Astrocyte (in vitro differentiated cells and primary cell): ENCODE measurements around the gene MDFI. TPM values are rescaled to one million over a fixed set of nuclear protein-coding genes. Genes with fewer than 3 reads are reported as not detected.

Experiments
- DNase-seq: peaks from one replicate; pipeline ENCODE4 v3.0.0-alpha.2; 2010; ENCODE audit warnings: low read depth
- FAIRE-seq: peaks from 2 replicates; lab custom pipeline; 2011; peaks lifted over from hg19 to GRCh38; lab: Jason Lieb, UNC
- H2AFZ ChIP-seq: 2 replicates; pipeline ENCODE4 v1.6.0; 2012; ENCODE audit warnings: low read depth, low read length, inconsistent platforms
- H3K27ac ChIP-seq: 2 replicates; pipeline ENCODE4 v1.5.1; 2011; ENCODE audit warnings: low read depth, low read length, inconsistent platforms
- H3K27me3 ChIP-seq: 2 replicates; pipeline ENCODE4 v1.6.0; 2011; ENCODE audit warnings: low read length, inconsistent platforms; ENCODE audit not compliant: insufficient read depth
- H3K36me3 ChIP-seq: 2 replicates; pipeline ENCODE4 v1.5.1; 2011; ENCODE audit warnings: low read length, inconsistent platforms; ENCODE audit not compliant: insufficient read depth
- H3K4me1 ChIP-seq: 2 replicates; pipeline ENCODE4 v1.5.1; 2011; ENCODE audit warnings: low read length, inconsistent platforms; ENCODE audit not compliant: insufficient read depth
- H3K4me2 ChIP-seq: 2 replicates; pipeline ENCODE4 v1.6.0; 2012; ENCODE audit warnings: low read length, inconsistent platforms
- H3K4me3 ChIP-seq: 2 replicates; pipeline ENCODE4 v1.5.1; 2011; ENCODE audit warnings: low read depth, mild to moderate bottlenecking, low read length, inconsistent platforms; ENCODE audit not compliant: insufficient read depth
- H3K79me2 ChIP-seq: 2 replicates; pipeline ENCODE4 v1.6.0; 2012; ENCODE audit warnings: mild to moderate bottlenecking, low read length, inconsistent platforms; ENCODE audit not compliant: insufficient read depth
- H3K9ac ChIP-seq: 2 replicates; pipeline ENCODE4 v1.6.0; 2012; ENCODE audit warnings: mild to moderate bottlenecking, low read length, inconsistent platforms
- H3K9me3 ChIP-seq: 2 replicates; pipeline ENCODE4 v1.5.1; 2012; ENCODE audit warnings: low read depth, mild to moderate bottlenecking, low read length, inconsistent platforms; ENCODE audit not compliant: insufficient read depth
- H4K20me1 ChIP-seq: 2 replicates; pipeline ENCODE4 v1.6.0; 2012; ENCODE audit warnings: low read length, inconsistent platforms; ENCODE audit not compliant: insufficient read depth
- H3K27ac Mint-ChIP-seq: one replicate; pipeline ENCODE4 v1.8.0; 2021; ENCODE audit warnings: mild to moderate bottlenecking, mixed read lengths; ENCODE audit not compliant: unreplicated experiment
- H3K27me3 Mint-ChIP-seq: one replicate; pipeline ENCODE4 v1.8.0; 2021; ENCODE audit warnings: low read depth, mixed read lengths; ENCODE audit not compliant: unreplicated experiment
- H3K36me3 Mint-ChIP-seq: one replicate; pipeline ENCODE4 v1.8.0; 2021; ENCODE audit warnings: low read depth, mixed read lengths; ENCODE audit not compliant: unreplicated experiment
- H3K4me1 Mint-ChIP-seq: one replicate; pipeline ENCODE4 v1.8.0; 2021; ENCODE audit warnings: low read depth, mixed read lengths; ENCODE audit not compliant: unreplicated experiment
- H3K4me3 Mint-ChIP-seq: one replicate; pipeline ENCODE4 v1.8.0; 2021; ENCODE audit warnings: mild to moderate bottlenecking, moderate library complexity, mixed read lengths; ENCODE audit not compliant: unreplicated experiment
- H3K9me3 Mint-ChIP-seq: one replicate; pipeline ENCODE4 v1.8.0; 2021; ENCODE audit warnings: mild to moderate bottlenecking, mixed read lengths; ENCODE audit not compliant: unreplicated experiment
- CTCF ChIP-seq: IDR thresholded peaks from 2 replicates; pipeline ENCODE4 v1.5.1; 2011; ENCODE audit warnings: low read depth, mild to moderate bottlenecking, inconsistent platforms, low read length, moderate library complexity; ENCODE audit not compliant: insufficient read depth
- EZH2 ChIP-seq: IDR thresholded peaks from 2 replicates; pipeline ENCODE4 v1.6.1; 2012; ENCODE audit warnings: mild to moderate bottlenecking, low read length, inconsistent platforms; ENCODE audit not compliant: insufficient read depth
- total RNA-seq: library from RNA; stranded (reverse); gene quantifications from 2 replicates; pipeline ENCODE4 v1.2.1, GENCODE V29; 2021

Gene MDFI
- total RNA-seq, 1 donor from 2014 or later: 144 TPM

- Mint-ChIP-seq H3K4me3 (no peak overlapping the region), H3K27ac (peak overlapping the region; percentile 53), H3K4me1 (peaks cover 68% of the 10 kb centered on the region), H3K36me3 (peaks cover 26% of the 10 kb centered on the region), H3K27me3 (no peaks in the 10 kb centered on the region), H3K9me3 (no peaks in the 10 kb centered on the region)
- no peak overlapping the region for H3K27ac ChIP-seq
- peaks cover 21% of the 10 kb centered on the region for H3K4me1 ChIP-seq
- H3K36me3 ChIP-seq: peaks cover 5% of the 10 kb centered on the region
- H4K20me1 ChIP-seq: peaks cover 93% of the 10 kb centered on the region
- FAIRE-seq (no peak), DNase-seq (no peak)
- H3K4me2 ChIP-seq: no peak overlapping the region
- TF ChIP-seq CTCF: no peak
- no peak for TF ChIP-seq EZH2
- peaks cover 26% of the 10 kb centered on the region for H3K79me2 ChIP-seq
- no peak overlapping the region for H3K9ac ChIP-seq
- no peaks in the 10 kb centered on the region for H3K27me3 ChIP-seq
- no peaks in the 10 kb centered on the region for H3K9me3 ChIP-seq
- H2AFZ ChIP-seq: no peak overlapping the region
- no peak overlapping the region for H3K4me3 ChIP-seq
Measured at GRCh38 chr6:41643899-41644269, 5.6 kb downstream of the MDFI start.

- Mint-ChIP-seq H3K4me1 (peaks cover 67% of the 10 kb centered on the region), H3K36me3 (peaks cover 30% of the 10 kb centered on the region), H3K27me3 (no peaks in the 10 kb centered on the region), H3K9me3 (no peaks in the 10 kb centered on the region), H3K27ac (peak overlapping the region; percentile 53), H3K4me3 (peak overlapping the region; percentile 73)
- peaks cover 16% of the 10 kb centered on the region for H3K4me1 ChIP-seq
- FAIRE-seq (no peak), DNase-seq (no peak)
- H3K9me3 ChIP-seq: no peaks in the 10 kb centered on the region
- H3K4me2 ChIP-seq: peak overlapping the region; percentile 7
- no peak overlapping the region for H3K9ac ChIP-seq
- H3K79me2 ChIP-seq: peaks cover 21% of the 10 kb centered on the region
- no peaks in the 10 kb centered on the region for H3K27me3 ChIP-seq
- no peak overlapping the region for H3K27ac ChIP-seq
- no peak for TF ChIP-seq CTCF
- no peak for TF ChIP-seq EZH2
- no peak overlapping the region for H3K4me3 ChIP-seq
- H4K20me1 ChIP-seq: peaks cover 93% of the 10 kb centered on the region
- H2AFZ ChIP-seq: no peak overlapping the region
- peaks cover 5% of the 10 kb centered on the region for H3K36me3 ChIP-seq
Measured at GRCh38 chr6:41644297-41644879, 6.1 kb downstream of the MDFI start.

GRCh38 chr6:41645007-41645618 lies 6.8 kb downstream of the MDFI start:
- no peak overlapping the region for H3K4me3 ChIP-seq
- Mint-ChIP-seq H3K27ac (peak overlapping the region; percentile 67), H3K4me3 (peak overlapping the region; percentile 73), H3K9me3 (no peaks in the 10 kb centered on the region), H3K36me3 (peaks cover 30% of the 10 kb centered on the region), H3K27me3 (no peaks in the 10 kb centered on the region), H3K4me1 (peaks cover 60% of the 10 kb centered on the region)
- no peaks in the 10 kb centered on the region for H3K27me3 ChIP-seq
- peaks cover 9% of the 10 kb centered on the region for H3K4me1 ChIP-seq
- H3K9ac ChIP-seq: no peak overlapping the region
- no peak overlapping the region for H3K27ac ChIP-seq
- no peak overlapping the region for H2AFZ ChIP-seq
- peaks cover 5% of the 10 kb centered on the region for H3K36me3 ChIP-seq
- peaks cover 15% of the 10 kb centered on the region for H3K79me2 ChIP-seq
- H3K9me3 ChIP-seq: no peaks in the 10 kb centered on the region
- no peak overlapping the region for H3K4me2 ChIP-seq
- FAIRE-seq (no peak), DNase-seq (no peak)
- TF ChIP-seq CTCF: no peak
- TF ChIP-seq EZH2: no peak
- H4K20me1 ChIP-seq: peaks cover 89% of the 10 kb centered on the region
